Measurements from ENCODE around the gene ST6GALNAC4. TPM values are rescaled to one million over a fixed set of nuclear protein-coding genes. Genes with fewer than 3 reads are reported as not detected.

The ST6GALNAC4 gene
- polyA plus RNA-seq, 3 donors: 8.9 to 14.0 (median 10.3) TPM

DNA sequence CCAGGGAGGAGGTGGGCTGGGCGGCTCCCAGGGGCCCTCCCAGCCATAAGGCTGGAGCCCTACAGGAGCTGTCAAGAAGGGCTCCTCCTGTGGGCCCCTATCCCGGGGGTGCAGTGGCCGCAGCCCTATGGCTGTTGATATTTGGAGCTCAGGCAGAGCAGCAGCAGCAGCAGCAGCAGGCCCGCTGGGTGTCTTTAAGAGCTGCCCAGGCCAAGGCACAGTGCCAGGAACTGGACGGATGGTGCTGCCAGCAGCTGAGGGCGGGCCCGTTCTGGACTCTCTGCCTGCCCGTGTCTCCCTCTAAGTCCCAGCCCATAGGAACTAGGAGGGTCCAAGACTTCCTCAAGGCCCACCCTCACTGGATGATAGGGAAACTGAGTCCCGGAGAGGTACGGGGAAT lies 43.0 kb downstream of the ST6GALNAC4 start:
- WGBS (ENCODE audit: insufficient coverage): 96% methylated on average over 5 of the region's 10 CpGs

DNA sequence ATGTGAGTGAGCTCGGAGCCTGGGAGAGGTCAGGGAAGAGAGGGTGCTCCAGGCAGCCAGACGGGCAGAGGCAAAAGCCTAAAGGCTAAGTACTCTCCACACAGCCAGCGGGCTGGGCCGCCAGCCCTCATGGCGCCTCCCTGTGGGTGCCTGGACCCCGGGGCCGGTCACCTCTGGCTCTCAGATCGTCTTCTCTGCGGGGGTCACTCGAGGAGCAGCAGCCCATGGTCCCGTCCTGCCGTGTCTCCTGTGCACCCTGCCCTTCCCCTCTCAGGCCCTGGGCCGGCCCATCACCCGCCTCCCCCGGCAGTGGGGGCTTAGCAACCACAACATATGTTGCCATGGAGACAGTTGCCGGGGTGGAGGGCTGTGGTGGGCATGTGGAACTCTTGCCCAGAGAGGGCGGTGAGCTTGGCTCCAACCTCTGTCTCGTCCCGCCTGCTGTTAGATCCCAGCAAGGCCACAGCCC lies 43.6 kb downstream of the ST6GALNAC4 start:
- Mint-ChIP-seq H3K36me3 (no peaks in the 10 kb centered on the region), H3K27ac (no peak overlapping the region), H3K27me3 (ENCODE audit: low read depth in 3 of 3) (peaks cover 9 to 19% (median 14%) of the 10 kb centered on the region in 3 donors), H3K4me1 (peaks cover 11% of the 10 kb centered on the region), H3K9me3 (peaks cover 0 to 4% (median 0%) of the 10 kb centered on the region in 7 donors), H3K4me3 (no peak overlapping the region)
- Histone ChIP-seq H3K9me3 (replicated peaks in 1 of 2; ENCODE audit: control insufficient read depth in 1 of 2, insufficient read depth in 1 of 2, low read length in 2 of 2) (no peaks in the 10 kb centered on the region), H3K4me2 (replicated peaks; ENCODE audit: extremely low read depth, low read length, poor library complexity, severe bottlenecking) (no peak overlapping the region), H4K20me1 (ENCODE audit: insufficient read depth, low read length) (no peaks in the 10 kb centered on the region), H3K9ac (ENCODE audit: insufficient read depth, low read length, poor library complexity, severe bottlenecking) (no peak overlapping the region), H3K4me1 (ENCODE audit: control insufficient read depth in 1 of 2, insufficient read depth in 2 of 2, low read length in 2 of 2) (peaks cover 6 to 15% of the 10 kb centered on the region in 2 donors), H3K4me3 (replicated peaks in 1 of 3; ENCODE audit: low read depth in 2 of 3, low read length in 3 of 3) (no peak overlapping the region), H3K27me3 (ENCODE audit: control insufficient read depth in 2 of 2, insufficient read depth in 2 of 2, low read length in 2 of 2) (peaks cover 5 to 16% of the 10 kb centered on the region in 2 donors), H3K36me3 (replicated peaks in 1 of 2; ENCODE audit: control insufficient read depth in 1 of 2, insufficient read depth in 2 of 2, low read length in 2 of 2) (no peaks in the 10 kb centered on the region), H2AFZ (ENCODE audit: insufficient read depth, low read depth, low read length, poor library complexity, severe bottlenecking) (no peak overlapping the region), H3K79me2 (ENCODE audit: insufficient read depth, low read length) (no peaks in the 10 kb centered on the region), H3K27ac (ENCODE audit: low read depth in 1 of 2, low read length in 2 of 2) (no peak overlapping the region)
- intact Hi-C loops (cut with micrococcal nuclease): loop anchor here in 1 of 2 donors (10.0 kb wide), 1 partner anchor 368 kb away; no protein-coding TSS in a partner anchor
- WGBS (ENCODE audit: insufficient coverage): 86% methylated on average over 15 of the region's 19 CpGs
- TF ChIP-seq, protein P1, sequence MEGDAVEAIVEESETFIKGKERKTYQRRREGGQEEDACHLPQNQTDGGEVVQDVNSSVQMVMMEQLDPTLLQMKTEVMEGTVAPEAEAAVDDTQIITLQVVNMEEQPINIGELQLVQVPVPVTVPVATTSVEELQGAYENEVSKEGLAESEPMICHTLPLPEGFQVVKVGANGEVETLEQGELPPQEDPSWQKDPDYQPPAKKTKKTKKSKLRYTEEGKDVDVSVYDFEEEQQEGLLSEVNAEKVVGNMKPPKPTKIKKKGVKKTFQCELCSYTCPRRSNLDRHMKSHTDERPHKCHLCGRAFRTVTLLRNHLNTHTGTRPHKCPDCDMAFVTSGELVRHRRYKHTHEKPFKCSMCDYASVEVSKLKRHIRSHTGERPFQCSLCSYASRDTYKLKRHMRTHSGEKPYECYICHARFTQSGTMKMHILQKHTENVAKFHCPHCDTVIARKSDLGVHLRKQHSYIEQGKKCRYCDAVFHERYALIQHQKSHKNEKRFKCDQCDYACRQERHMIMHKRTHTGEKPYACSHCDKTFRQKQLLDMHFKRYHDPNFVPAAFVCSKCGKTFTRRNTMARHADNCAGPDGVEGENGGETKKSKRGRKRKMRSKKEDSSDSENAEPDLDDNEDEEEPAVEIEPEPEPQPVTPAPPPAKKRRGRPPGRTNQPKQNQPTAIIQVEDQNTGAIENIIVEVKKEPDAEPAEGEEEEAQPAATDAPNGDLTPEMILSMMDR (IDR thresholded peaks at IDR 0.05): no peak
- DNase-seq: no peak

More for the DNA sequence above, 43.0 kb downstream of the ST6GALNAC4 start:
- Mint-ChIP-seq H3K9me3 (peaks cover 0 to 4% (median 0%) of the 10 kb centered on the region in 7 donors), H3K4me3 (no peak overlapping the region), H3K27me3 (ENCODE audit: low read depth in 3 of 3) (peaks cover 15 to 25% (median 17%) of the 10 kb centered on the region in 3 donors), H3K4me1 (peaks cover 11% of the 10 kb centered on the region), H3K36me3 (no peaks in the 10 kb centered on the region), H3K27ac (no peak overlapping the region)
- Histone ChIP-seq H3K36me3 (replicated peaks in 1 of 2; ENCODE audit: control insufficient read depth in 1 of 2, insufficient read depth in 2 of 2, low read length in 2 of 2) (no peaks in the 10 kb centered on the region), H3K79me2 (ENCODE audit: insufficient read depth, low read length) (no peaks in the 10 kb centered on the region), H3K4me2 (replicated peaks; ENCODE audit: extremely low read depth, low read length, poor library complexity, severe bottlenecking) (no peak overlapping the region), H3K27ac (ENCODE audit: low read depth in 1 of 2, low read length in 2 of 2) (no peak overlapping the region), H3K9ac (ENCODE audit: insufficient read depth, low read length, poor library complexity, severe bottlenecking) (no peak overlapping the region), H3K27me3 (ENCODE audit: control insufficient read depth in 2 of 2, insufficient read depth in 2 of 2, low read length in 2 of 2) (peaks cover 6 to 20% of the 10 kb centered on the region in 2 donors), H3K4me3 (replicated peaks in 1 of 3; ENCODE audit: low read depth in 2 of 3, low read length in 3 of 3) (no peak overlapping the region), H3K9me3 (replicated peaks in 1 of 2; ENCODE audit: control insufficient read depth in 1 of 2, insufficient read depth in 1 of 2, low read length in 2 of 2) (no peaks in the 10 kb centered on the region), H2AFZ (ENCODE audit: insufficient read depth, low read depth, low read length, poor library complexity, severe bottlenecking) (no peak overlapping the region), H4K20me1 (ENCODE audit: insufficient read depth, low read length) (no peaks in the 10 kb centered on the region), H3K4me1 (ENCODE audit: control insufficient read depth in 1 of 2, insufficient read depth in 2 of 2, low read length in 2 of 2) (peaks cover 6 to 15% of the 10 kb centered on the region in 2 donors)
- TF ChIP-seq, protein P1 (IDR thresholded peaks at IDR 0.05): no peak
- intact Hi-C loops (cut with micrococcal nuclease): loop anchor here in 1 of 2 donors (10.0 kb wide), 1 partner anchor 369 kb away; no protein-coding TSS in a partner anchor
- no peak for DNase-seq
